HK-2 (cell line): ENCODE data around the gene WIPI1.
A peak's percentile ranks its signal among the peaks of the same experiment; 100 is the strongest.

ENCODE experiments used
- DNase-seq: peaks from one replicate; pipeline ENCODE4 v3.0.0-alpha.2; 2018; ENCODE audit not compliant: unreplicated experiment

WIPI1 gene

DNA sequence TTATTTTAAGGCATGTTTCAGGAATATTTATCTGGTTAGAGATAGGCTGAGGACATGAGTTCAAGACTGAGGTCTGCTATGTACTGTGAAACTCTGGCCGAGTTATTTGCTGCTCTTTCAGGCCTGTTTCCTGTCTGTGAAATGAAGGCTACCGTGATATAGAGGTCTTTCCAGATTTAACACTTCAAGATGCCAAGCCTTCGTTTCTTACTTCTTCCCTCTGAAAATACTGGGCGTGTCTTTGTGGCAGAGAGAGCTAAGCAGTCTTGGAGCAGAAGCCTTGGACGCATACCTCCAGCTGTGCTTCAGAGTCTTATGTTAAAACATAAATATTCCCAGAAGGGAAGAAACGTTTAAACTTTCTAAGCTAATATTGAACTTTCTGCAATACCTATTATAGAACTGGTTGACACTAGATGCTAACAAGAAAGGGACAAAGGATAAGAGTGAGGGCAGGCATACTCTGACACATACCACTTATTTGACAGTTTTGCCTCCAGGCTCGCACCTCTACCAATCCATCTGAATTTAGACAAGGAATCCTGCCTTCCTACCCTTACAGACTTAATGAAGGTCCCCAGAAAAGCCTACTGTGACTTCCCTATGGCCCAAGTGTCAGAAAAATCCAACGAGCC is 17.5 kb downstream of the WIPI1 start:
- DNase-seq = no peak

DNA sequence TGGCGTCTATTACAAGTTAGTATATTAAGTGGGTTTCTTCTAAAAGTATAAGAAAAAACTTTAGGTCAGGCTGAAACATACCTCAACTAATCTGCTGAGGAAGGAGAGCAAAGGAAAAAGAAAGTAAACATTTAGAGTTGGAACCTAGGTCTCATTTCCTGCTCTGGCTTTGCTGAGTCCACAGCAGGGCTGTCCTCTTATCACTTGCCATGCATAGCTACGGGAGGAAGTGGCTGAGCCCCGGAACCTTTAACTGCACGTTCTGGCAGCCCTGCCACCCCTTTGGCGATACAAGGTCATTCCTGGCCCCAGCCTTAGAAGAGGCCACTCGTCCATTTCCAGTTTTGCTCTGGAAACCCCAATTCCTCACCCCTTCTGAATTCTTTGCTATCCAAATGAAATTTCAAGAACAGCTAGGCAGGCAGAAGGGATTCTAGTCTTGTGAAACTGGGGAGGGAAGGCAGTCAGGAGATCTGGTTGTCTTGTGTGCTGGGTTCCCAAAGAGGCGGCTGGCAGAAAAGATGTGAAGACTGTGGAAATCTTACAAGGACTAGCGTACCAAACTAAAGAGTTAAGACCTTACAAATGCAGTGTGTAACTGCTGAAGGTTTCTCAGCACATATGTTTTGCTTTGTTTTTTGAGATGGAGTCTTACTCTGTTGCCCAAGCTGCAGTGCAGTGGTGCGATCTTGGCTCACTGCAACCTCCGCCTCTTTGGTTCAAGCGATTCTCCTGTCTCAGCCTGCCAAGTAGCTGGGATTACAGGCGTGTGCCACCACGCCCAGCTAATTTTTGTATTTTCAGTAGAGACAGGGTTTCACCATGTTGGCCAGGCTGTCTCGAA is 19.1 kb downstream of the WIPI1 start:
- DNase-seq = no peak

GRCh38 chr17:68435876-68436842 is 21.1 kb downstream of the WIPI1 start:
- peak; percentile 67 for DNase-seq

DNA sequence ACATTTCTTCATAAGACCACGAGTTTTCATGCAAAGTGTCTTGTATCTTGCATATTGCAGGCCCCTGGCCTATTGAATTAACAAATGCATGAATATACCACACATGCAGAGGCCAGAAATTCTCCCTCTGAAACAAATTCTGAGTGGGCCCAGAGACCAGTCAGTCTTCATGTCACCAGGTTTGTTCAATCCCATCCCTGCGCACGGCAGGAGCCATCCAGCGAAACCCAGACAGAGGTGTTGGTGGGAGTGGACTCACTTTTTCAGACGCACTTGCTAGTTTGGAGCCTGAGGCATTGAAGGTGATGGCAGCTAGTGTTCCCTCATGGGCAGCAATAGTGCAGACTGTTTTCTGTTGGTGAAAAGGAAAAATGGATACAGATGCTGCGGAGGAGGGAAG is 21.9 kb downstream of the WIPI1 start:
- no peak for DNase-seq

- DNase-seq = no peak
Measured at GRCh38 chr17:68433911-68434508, 23.3 kb downstream of the WIPI1 start.

DNA sequence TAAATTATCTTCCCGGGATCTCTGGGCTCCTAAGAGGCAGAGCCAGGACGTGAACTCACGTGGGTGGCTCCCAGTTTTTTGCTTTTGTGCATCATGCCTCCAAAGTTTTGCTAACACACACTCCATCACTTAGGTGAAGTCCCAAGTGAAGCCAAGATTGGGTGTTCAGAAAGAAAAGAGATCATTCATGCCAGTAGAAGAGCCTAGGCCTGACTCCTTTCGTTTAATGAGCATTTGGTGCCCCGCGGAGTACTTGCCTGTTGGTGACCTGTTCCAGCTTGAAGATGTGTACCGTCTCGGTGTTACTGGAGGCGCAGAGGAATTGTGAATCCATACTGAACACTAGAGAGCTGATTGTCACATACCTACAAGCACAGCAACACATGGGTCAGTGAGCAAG is 24.1 kb downstream of the WIPI1 start:
- DNase-seq = no peak

DNA sequence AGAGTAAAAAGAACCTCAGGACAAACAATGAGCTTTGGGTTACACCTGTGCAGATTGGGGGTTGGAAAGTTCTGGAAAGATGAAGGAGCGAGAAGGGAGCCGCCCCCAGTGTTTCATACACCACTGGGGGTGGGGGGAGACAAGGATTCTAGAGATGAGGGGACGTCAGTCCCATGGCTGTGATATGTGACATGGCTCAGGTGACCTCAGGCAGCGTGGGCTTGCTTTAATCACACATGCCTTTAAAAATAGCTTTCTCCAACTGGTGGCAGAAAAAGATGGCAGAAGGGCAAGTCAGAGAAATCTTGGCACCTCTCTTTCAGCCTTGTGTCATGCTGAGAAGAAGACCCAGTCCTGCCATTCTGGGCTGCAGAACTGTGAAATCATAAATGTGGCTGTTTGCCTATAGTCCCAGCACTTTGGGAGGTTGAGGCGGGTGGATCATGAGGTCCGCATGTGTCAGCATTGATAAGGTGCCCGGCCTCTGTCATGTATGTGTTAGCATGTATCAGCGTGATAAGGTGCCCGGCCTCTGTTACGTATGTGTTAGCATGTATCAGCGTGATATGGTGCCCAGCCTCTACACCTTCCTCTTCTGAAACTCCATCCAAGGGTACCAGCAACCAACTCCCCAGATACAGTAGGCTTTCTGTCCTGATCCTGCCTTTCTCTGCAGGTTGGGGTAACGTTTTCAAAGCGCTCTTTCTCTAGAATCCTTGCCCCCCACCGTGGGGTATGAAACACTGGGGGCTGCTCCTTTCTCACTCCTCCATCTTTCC is 25.0 kb downstream of the WIPI1 start:
- DNase-seq = no peak

- DNase-seq = no peak
Measured at GRCh38 chr17:68431661-68432071, 25.6 kb downstream of the WIPI1 start.

DNA sequence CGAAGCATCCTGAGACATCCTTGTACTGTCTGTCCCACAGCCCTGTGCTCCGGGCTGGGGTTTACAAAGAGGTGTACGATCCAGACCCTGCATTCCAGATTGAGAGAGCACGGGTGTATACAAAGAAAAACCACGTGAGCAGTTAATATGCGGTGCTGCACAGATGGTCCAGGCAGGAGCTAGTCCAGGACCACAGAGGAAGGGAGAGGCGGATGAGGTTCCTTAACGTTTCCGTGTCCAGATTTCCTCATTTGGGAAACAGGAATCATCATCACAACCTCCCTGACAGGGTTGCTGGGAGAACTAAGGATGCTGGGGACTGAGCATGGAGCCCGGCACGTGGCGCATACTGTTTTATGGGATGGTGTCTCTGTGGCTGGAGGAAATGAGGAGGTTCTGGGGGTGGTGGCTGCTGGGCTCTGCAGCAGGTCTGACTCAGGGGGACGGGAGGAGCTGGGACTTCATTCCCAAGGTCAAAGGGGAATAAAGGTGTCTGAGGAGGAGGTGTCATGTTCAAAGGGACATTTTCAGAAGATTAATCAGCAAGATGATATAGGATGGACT is 26.2 kb downstream of the WIPI1 start:
- no peak for DNase-seq

DNA sequence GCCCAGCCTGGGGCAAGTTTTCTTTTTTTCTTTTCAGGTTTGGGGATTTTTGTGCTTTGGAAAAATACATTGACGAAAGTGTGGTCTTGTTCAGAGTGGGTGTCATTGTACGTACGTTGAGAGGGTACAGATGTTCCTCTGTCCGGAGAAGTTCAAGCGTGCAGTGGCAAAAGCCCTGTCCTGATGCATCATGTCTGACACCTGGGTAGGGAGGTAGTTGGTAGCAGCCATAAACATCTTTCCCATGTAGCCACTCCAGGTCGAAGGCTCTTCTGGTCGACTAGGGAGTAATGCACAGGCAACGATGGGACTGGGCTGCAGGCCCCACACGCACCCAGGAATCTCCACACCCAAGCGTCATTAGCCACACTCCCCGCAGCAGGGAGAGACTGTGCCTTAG is 27.4 kb downstream of the WIPI1 start:
- DNase-seq = no peak

DNA sequence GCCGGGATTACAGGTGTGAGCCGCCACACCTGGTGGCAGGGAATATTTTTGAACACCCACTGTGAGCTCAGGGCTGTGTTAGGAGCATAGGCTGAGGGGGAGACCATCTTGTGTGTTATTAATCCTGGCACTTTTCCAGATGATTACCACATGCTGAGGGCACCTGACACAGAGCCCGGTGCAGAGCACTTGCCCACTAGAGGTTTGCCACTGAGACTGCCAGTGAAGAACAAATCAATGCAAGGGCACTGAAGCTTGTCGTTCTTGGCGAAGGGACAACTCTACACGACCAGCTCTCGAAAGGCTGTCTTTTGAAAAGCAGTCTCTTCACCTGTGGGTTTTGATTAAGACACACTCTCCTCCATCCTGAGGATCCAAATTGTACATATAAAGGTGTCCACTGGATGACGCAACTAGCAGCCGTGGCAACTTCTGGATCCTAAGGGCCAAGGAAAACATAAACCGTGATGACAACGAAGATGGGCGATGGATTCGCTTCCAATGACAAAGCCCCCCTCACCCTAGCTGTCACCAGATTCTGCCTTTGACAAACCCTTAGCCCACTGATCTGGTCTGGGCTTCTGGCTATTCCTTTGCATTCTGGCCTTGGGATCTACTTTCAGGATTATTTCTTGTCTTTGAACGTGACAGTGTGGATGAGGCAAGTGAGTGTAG is 28.7 kb downstream of the WIPI1 start:
- DNase-seq = no peak

DNA sequence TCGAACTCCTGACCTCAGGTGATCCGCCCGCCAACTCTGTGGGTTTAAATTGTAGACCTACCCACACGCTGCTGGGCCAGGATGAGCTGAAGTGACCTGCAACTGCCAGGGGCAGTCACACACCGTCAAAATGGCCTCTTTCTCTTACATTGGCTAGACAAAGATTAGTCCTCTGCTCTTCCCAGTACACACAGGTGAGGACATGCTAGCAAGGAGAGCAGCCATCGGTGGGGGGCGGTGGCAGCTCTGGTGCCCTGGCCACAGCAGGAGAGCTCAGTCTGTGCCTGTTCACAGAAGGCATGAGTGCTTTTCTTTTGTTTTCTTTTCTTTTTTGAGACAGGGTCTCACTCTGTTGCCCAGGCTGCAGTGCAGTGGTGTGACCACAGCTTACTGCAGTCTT is 29.7 kb downstream of the WIPI1 start:
- DNase-seq = no peak

DNA sequence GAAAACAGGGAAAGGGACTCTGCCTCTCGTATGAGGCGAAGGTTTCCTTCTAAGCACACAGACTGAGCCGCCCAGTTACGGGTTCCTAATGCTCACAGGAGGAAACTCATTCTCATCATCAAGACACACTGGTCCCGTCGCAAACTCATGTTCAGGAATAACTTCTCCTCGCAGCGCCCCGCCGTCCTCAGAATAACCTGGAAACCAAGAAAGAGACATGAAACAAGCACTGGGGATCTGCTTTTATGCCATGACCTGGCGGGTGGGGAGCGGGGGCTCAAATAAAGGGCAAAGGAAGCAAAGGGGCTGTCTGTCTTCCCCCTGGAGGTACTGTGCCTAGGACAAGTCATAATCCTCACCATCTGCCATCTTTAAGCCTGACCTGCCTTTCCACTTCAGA is 31.3 kb downstream of the WIPI1 start:
- no peak for DNase-seq

- DNase-seq = no peak
Measured at GRCh38 chr17:68424861-68425260, 32.4 kb downstream of the WIPI1 start.

GRCh38 chr17:68424203-68424602 is 33.1 kb downstream of the WIPI1 start:
- no peak for DNase-seq

GRCh38 chr17:68423251-68423650 is 34.0 kb downstream of the WIPI1 start:
- no peak for DNase-seq

GRCh38 chr17:68422821-68423220 is 34.5 kb downstream of the WIPI1 start:
- DNase-seq = no peak

- no peak for DNase-seq
Measured at GRCh38 chr17:68421486-68421885, 35.8 kb downstream of the WIPI1 start.

GRCh38 chr17:68420065-68420464 is 37.2 kb downstream of the WIPI1 start:
- no peak for DNase-seq

GRCh38 chr17:68418876-68419275 is 38.4 kb downstream of the WIPI1 start:
- DNase-seq = no peak
